Measurements from ENCODE around the gene NXT1.

NXT1 gene

DNA sequence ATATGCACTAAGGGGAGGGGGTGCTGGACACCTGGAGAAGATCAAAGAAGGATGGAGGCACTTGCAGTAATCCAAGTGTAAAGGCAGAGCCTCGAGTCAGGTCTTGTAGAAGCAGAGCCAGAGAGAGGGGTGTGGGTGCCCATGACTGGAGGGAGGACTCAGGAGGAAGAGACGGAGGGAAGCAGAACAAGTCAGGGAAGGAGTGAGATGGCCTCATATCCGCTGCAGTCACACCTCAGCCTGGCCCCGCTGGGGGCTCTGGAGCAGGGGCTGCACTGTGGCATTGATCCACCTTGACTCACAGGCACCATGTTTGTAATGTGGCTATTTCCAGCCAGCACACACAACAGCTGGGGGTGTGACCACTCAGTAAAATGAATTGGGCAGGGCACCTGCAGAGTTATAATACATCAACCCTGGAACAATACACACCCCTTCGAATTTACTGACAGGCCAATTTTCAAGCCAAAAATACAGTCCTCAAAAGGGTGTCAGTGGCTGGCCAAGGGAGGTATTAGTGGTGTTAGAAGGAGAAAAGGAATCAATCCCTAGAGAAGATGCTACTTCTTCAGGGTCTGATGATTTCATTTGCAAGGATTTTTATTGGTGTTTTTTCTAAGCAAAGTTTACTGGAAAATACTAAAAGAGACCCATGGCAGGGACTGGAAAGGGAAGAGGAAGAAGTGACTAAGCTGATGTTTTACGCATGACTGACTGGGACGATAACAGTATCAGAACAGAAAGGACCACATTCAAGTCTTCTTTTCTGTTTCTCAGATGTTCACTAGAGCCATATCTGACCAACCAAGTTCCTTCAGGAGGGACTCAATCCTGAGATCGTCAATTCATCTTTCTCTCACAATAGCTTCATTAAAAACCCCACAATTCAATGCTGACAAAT is 18.9 kb upstream of the NXT1 start:
- no peak overlapping the region for H3K27ac ChIP-seq
- no peak for TF ChIP-seq ZFX (IDR thresholded peaks at IDR 0.05)
- TF ChIP-seq, protein P1, sequence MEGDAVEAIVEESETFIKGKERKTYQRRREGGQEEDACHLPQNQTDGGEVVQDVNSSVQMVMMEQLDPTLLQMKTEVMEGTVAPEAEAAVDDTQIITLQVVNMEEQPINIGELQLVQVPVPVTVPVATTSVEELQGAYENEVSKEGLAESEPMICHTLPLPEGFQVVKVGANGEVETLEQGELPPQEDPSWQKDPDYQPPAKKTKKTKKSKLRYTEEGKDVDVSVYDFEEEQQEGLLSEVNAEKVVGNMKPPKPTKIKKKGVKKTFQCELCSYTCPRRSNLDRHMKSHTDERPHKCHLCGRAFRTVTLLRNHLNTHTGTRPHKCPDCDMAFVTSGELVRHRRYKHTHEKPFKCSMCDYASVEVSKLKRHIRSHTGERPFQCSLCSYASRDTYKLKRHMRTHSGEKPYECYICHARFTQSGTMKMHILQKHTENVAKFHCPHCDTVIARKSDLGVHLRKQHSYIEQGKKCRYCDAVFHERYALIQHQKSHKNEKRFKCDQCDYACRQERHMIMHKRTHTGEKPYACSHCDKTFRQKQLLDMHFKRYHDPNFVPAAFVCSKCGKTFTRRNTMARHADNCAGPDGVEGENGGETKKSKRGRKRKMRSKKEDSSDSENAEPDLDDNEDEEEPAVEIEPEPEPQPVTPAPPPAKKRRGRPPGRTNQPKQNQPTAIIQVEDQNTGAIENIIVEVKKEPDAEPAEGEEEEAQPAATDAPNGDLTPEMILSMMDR (conservative IDR thresholded peaks at IDR 0.05) = no peak

GRCh38 chr20:23332467-23332866 is 18.1 kb upstream of the NXT1 start:
- TF ChIP-seq ZFX (IDR thresholded peaks at IDR 0.05) = no peak
- TF ChIP-seq, protein P1 (conservative IDR thresholded peaks at IDR 0.05) = no peak
- no peak overlapping the region for H3K27ac ChIP-seq

DNA sequence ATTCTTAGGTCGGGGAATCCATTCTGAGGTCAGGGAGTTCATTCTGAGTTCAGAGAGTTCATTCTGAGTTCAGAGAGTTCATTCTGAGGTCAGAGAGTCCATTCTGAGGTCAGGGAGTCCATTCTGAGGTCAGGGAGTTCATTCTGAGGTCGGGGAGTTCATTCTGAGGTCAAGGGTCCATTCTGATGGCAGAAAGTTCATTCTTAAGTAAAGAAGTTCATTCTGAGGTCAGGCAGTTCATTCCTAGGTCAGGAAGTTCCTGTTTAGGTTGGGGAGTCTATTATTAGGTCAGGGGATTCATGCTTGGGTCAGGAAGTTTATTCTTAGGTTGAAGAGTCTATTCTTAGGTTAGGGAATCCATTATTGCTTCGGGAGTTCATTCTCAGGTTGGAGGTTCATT is 16.5 kb upstream of the NXT1 start:
- no peak overlapping the region for H3K27ac ChIP-seq
- TF ChIP-seq, protein P1 (conservative IDR thresholded peaks at IDR 0.05) = no peak
- no peak for TF ChIP-seq ZFX (IDR thresholded peaks at IDR 0.05)

GRCh38 chr20:23335521-23335920 is 15.1 kb upstream of the NXT1 start:
- TF ChIP-seq, protein P1 (conservative IDR thresholded peaks at IDR 0.05) = no peak
- no peak for TF ChIP-seq ZFX (IDR thresholded peaks at IDR 0.05)

DNA sequence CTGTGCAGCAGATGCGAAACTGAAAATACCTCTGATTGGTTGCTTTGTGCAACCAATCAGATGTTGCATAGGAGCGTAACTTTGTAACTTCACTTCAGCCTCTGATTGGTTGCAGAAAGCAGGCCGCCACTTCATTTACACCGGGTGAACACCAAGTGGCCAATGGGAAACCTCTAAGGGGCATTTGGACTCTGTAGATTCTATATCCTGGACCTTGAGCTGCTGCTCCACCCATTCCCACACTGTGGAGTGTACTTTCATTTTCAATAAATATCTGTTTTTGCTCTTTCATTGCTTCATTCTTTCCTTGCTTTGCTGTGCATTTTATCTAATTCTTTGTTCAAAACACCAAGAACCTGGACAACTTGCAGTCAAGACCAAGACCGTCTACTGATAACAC is 14.1 kb upstream of the NXT1 start:
- TF ChIP-seq, protein P1 (conservative IDR thresholded peaks at IDR 0.05) = no peak
- TF ChIP-seq ZFX (IDR thresholded peaks at IDR 0.05) = no peak
- H3K27ac ChIP-seq = no peak overlapping the region; the same call in 1 of the 2 replicates

More at GRCh38 chr20:23335521-23335920, 15.1 kb upstream of the NXT1 start:
- no peak overlapping the region for H3K27ac ChIP-seq

GRCh38 chr20:23337312-23337711 is 13.3 kb upstream of the NXT1 start:
- peak overlapping the region; percentile 34; the same call in 1 of the 2 replicates for H3K27ac ChIP-seq
- TF ChIP-seq, protein P1 (conservative IDR thresholded peaks at IDR 0.05) = no peak
- no peak for TF ChIP-seq ZFX (IDR thresholded peaks at IDR 0.05)

DNA sequence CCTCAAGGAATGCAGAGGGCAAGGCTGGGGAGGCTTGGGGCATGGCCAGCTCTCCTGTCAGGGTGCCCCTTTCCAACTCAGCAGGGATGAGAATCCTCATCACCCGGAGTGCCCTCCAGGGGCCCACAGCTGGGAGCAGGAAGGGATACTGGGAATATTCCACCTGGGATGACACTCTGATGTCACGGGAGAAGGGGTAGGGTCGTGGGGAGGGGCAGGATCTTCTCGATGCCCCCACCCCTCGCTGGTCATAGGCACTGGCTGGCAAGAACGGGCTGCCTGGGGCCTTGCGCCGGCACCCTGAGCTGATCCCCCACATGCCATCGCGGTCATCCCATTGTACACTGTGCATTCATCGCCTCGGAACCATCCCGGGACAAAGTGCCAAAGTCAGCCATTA is 10.6 kb upstream of the NXT1 start:
- TF ChIP-seq ZFX (IDR thresholded peaks at IDR 0.05) = no peak
- TF ChIP-seq, protein P1 (conservative IDR thresholded peaks at IDR 0.05) = no peak
- no peak overlapping the region for H3K27ac ChIP-seq

All from C4-2B (cell line).